ENCODE data around the gene C13orf42. TPM values are rescaled to one million over a fixed set of nuclear protein-coding genes. Genes with fewer than 3 reads are reported as not detected.

C13orf42 gene
- total RNA-seq, 1 donor from 2014 or later: not detected

DNA sequence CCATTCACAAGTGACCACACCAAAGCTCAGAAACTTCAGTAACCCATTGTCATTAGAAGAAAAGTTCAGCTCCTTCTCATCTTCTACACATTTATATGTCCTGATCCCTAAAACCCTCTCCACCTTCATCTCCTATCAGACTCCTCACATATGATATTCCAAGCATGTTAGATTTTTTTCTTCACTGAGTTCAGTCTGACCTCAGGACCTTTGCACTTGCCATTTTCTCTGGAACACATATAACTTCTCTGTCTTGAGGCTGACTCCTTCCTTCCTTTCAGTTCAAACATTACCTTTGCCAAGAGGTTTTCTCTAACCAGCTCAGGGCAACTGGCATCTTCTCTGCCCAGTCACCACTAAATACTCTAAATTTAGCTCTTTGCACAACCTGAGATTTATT is 54.1 kb downstream of the C13orf42 start:
- Histone ChIP-seq H3K9me3 (no peaks in the 10 kb centered on the region), H3K4me1 (no peaks in the 10 kb centered on the region), H3K4me3 (no peak overlapping the region), H3K27ac (no peak overlapping the region), H3K27me3 (no peaks in the 10 kb centered on the region), H3K36me3 (no peaks in the 10 kb centered on the region)
- TF ChIP-seq, protein P1, sequence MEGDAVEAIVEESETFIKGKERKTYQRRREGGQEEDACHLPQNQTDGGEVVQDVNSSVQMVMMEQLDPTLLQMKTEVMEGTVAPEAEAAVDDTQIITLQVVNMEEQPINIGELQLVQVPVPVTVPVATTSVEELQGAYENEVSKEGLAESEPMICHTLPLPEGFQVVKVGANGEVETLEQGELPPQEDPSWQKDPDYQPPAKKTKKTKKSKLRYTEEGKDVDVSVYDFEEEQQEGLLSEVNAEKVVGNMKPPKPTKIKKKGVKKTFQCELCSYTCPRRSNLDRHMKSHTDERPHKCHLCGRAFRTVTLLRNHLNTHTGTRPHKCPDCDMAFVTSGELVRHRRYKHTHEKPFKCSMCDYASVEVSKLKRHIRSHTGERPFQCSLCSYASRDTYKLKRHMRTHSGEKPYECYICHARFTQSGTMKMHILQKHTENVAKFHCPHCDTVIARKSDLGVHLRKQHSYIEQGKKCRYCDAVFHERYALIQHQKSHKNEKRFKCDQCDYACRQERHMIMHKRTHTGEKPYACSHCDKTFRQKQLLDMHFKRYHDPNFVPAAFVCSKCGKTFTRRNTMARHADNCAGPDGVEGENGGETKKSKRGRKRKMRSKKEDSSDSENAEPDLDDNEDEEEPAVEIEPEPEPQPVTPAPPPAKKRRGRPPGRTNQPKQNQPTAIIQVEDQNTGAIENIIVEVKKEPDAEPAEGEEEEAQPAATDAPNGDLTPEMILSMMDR (IDR thresholded peaks at IDR 0.05): no peak
- intact Hi-C loops (cut with DNase I): no loop called here
- DNase-seq (ENCODE audit: low spot score in 2 of 2): no peak

DNA sequence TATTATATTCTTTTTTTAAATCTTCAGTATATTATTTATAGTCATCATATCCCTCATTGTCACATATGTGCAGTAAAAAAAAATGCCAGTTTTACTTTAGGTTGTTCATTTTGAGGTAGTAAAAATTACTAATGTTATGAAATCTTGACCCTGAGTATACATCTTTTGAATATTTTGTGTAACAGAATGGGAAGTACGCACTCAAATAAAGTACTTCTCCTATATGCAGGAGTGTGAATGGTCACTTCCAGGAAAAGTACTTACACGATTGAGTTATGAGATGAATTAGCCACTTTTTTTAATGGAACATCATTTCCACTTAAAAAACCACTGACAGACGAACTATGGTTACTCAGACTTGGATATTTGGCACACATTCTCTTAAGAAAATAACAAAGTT is 58.5 kb downstream of the C13orf42 start:
- Histone ChIP-seq H3K27me3 (no peaks in the 10 kb centered on the region), H3K36me3 (no peaks in the 10 kb centered on the region), H3K9me3 (no peaks in the 10 kb centered on the region), H3K4me3 (no peak overlapping the region), H3K4me1 (no peaks in the 10 kb centered on the region), H3K27ac (no peak overlapping the region)
- intact Hi-C loops (cut with DNase I): loop anchor here (5.0 kb wide), 1 partner anchor 60 kb away; no protein-coding TSS in a partner anchor
- TF ChIP-seq, protein P1 (IDR thresholded peaks at IDR 0.05): no peak
- no peak for DNase-seq (ENCODE audit: low spot score in 2 of 2)

DNA sequence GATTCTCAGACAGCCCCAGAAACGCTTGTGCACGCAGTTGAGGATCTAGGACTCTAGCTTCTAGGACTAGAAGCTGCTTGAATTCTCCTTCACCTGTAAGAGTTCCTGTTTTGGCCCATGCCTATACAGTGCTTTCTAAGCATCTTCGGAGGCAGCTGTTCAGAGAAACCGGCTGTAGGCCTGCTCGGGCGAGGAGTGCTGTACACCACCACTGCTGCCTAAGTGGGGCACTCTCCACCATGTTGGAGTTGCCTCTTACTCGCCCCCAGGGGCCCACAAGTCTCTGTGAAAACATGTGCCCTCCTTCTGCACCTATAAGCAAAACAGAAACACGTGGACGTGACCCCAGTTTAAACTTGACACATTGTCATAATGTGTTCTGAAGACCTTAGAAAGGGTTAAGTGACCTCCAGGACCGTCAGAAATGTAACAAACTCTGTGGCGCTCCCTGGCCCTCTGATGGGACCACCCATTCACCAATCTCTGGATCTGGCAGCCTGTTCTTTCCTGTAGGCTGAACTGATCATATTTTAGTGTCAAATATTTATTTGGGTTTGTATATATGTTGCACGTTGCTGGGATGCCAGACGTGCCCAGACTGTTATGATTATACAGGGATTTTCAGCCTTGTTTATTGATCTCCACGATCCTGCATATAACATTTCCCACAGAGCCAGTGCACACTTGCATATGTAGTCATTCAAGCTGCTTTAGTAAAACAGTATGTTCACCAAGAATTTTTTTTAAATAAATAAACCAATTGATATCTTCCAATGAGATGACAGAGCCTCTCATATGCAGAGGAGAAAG is 60.8 kb downstream of the C13orf42 start:
- H3K27ac ChIP-seq: no peak overlapping the region
- DNase-seq (ENCODE audit: low spot score in 2 of 2): no peak
- no peaks in the 10 kb centered on the region for H3K27me3 ChIP-seq
- H3K36me3 ChIP-seq: no peaks in the 10 kb centered on the region
- no peak overlapping the region for H3K4me3 ChIP-seq
- H3K4me1 ChIP-seq: no peaks in the 10 kb centered on the region
- H3K9me3 ChIP-seq: no peaks in the 10 kb centered on the region
- intact Hi-C loops (cut with DNase I): loop anchor here (5.0 kb wide), 1 partner anchor 58 kb away; no protein-coding TSS in a partner anchor
- TF ChIP-seq, protein P1 (IDR thresholded peaks at IDR 0.05): no peak

DNA sequence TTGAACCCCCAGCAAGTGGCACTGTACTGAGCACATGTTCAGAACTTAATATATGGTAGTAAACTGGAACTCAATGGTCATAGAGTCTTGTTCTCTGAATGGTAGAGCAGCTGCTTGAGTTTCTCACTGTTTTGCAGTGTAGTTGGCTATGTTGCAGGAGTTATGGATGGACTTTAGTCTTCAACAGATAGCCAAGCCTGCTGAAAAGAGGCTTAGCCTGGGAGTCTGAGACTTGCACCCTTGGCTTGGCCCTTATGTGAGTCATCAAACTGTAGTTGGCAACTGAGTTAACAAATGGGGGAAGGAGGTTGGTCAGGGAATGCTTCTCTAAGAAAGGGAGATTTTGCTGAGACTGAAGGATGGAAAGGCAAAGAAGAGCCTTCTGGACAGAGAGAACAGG is 62.5 kb downstream of the C13orf42 start:
- intact Hi-C loops (cut with DNase I): no loop called here
- H3K27ac ChIP-seq: no peak overlapping the region
- H3K9me3 ChIP-seq: no peaks in the 10 kb centered on the region
- no peak for DNase-seq (ENCODE audit: low spot score in 2 of 2)
- no peaks in the 10 kb centered on the region for H3K4me1 ChIP-seq
- H3K36me3 ChIP-seq: no peaks in the 10 kb centered on the region
- H3K4me3 ChIP-seq: no peak overlapping the region
- TF ChIP-seq, protein P1 (IDR thresholded peaks at IDR 0.05): no peak
- no peaks in the 10 kb centered on the region for H3K27me3 ChIP-seq

DNA sequence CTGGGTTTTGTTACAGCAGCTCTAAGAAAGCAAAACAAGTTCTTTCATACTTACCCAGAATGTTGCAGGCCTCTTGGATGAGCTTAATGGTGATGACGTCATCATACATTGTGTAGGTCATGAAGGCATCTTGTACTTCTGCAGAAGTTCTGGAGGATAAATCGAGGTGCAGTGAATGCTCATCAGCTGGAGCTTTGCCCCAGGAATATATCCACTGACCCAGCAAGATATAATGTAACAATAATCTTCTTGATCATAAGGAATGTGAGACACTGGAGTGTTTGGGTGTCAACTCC is 63.0 kb downstream of the C13orf42 start:
- Histone ChIP-seq H3K9me3 (no peaks in the 10 kb centered on the region), H3K27ac (no peak overlapping the region), H3K27me3 (no peaks in the 10 kb centered on the region), H3K4me1 (no peaks in the 10 kb centered on the region), H3K36me3 (no peaks in the 10 kb centered on the region), H3K4me3 (no peak overlapping the region)
- TF ChIP-seq, protein P1 (IDR thresholded peaks at IDR 0.05): no peak
- intact Hi-C loops (cut with DNase I): no loop called here
- no peak for DNase-seq (ENCODE audit: low spot score in 2 of 2)

Measured in ascending aorta (tissue), 2 donors.